Measurements from ENCODE around the gene NOL4L.
A peak's percentile ranks its signal among the peaks of the same experiment; 100 is the strongest.

The NOL4L gene

DNA sequence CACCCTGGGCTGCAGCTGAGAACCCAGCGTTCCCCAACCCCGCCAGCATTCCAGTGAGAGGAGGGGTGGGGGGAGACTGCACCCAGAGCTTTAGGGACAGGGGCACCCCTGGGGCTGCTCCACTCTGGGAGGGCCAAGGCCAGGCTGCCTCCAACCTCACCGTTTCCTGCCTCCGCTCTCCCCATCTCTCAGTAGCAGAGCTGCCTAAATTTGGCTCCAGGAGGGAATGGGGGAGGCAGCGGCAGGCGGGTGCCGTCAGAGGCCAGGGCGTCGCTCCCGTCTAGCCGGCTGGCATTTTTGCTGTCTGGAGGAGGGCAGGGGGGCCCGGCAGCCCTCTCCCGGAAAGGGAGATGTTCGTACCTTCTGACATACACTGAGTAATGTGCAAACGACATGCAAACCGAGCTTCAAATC, 46.6 kb downstream of the NOL4L start:
- no peak for DNase-seq

DNA sequence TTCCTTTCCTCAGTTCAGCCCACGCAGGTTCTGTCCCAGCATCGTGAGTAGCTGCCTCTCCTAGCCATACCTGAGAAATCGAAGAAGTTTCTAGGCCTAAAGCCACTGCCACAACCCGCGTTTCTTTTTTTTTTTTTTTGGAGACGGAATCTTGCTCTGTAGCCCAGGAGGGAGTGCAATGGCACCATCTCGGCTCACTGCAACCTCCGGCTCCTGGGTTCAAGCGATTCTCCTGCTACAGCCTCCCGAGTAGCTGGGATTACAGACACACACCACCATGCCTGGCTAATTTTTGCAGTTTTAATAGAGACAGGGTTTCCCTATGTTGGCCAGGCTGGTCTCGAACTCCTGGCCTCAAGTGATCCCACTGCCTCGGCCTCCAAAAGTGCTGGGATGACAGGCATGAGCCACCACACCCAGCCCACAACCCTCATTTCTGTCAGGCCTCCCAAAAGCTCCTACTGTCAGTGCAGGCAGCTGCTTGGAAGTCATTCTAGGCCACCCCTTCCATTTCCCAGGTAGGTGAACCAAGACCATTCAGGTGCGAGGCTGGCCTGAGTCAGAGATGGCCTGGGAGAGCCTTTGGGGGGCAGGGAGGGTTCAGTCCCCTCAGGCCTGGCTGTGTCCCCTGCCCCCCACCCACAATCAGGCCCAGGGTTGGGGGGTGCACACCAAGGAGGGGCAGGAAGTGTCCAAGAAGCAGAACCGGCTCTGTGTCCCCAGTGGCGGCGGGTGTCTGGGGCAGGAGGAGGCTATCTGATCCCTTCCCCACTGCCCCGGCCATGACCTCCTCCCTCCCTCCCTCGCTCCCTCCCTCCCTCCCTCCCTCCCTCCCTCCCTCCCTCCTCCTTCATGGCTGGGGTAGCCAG, 47.2 kb downstream of the NOL4L start:
- no peak for DNase-seq

DNA sequence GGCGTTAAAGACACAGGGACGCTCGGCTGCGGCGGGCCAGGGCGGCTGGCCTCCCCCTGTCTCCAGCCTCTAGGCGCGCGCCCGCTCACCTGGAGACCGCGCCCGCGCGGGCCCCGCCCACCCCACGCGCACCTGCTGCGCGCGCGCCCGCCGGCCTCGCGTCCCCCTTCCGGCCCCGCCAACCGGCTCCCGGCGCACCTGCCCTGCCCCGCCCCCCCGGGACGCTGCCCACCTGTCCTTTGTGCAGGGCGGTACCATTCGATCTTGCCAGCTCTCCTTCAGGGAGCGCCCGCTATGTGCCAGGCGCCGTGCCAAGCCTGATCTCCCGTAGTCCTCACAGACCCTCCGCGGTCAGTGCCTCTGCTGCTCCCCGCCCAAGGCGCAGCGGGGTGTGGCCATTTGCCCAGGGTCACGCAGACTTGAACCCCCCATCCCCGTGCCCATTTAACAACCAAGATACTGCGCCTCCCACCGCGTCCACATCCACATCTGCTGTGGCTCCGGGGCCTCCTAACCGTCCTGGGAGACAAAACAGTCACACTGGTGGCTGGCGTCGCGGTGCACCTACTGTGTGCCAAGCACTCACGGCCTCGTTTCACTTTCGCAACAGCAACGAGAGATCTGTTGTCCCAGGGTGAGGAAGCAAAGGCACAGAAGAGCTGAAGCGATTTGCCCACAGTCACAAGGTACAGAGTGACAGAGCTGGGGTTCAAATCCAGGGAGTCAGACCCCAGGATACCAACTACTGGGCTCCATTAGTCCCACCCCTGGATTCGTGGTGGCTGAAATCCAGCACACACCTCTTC, 48.1 kb downstream of the NOL4L start:
- DNase-seq: peak; percentile 53 to 63

DNA sequence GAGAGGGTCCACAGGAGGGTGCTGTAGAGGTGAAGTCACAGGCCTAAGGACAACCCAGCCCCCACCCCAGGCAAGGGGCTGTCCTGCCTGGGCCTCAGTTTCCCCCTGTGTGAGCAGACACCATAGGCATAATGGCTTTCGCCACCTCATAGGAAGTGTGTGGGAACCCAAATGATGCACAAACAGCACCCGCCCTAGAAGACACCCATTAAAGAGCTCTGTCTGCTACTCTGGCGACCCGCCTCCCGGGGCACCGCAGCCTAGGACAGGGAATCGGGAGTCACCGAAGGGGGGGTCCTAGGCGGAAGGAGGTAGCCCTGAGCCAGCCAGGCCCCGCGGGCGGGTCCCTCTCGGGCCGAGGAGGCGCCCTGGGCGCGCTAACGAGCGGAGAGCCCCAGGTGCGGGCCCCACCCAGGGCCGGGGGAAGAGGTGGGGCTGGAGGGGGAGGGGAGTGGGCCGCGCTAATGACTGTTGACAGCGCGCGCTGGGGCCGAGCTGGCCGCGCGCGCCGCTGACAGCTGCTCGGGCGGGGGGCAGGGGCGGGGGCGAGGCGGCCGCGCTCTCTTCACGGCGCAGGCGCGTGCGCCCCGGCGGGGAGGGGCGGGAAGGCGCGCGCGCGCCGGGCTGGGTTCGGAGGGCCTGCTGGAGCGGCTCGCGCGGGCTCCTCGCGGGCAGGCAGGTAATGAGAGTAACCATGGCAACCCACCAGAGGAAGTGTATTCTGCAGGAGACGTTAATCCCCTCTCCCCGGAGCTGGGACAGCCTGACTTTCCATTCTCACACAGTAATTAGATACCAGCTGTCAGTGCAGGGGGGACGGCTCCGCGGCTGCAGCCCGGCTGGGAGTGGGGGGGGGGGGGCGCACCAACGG, 48.9 kb downstream of the NOL4L start:
- peak; percentile 76 to 89 for DNase-seq

DNA sequence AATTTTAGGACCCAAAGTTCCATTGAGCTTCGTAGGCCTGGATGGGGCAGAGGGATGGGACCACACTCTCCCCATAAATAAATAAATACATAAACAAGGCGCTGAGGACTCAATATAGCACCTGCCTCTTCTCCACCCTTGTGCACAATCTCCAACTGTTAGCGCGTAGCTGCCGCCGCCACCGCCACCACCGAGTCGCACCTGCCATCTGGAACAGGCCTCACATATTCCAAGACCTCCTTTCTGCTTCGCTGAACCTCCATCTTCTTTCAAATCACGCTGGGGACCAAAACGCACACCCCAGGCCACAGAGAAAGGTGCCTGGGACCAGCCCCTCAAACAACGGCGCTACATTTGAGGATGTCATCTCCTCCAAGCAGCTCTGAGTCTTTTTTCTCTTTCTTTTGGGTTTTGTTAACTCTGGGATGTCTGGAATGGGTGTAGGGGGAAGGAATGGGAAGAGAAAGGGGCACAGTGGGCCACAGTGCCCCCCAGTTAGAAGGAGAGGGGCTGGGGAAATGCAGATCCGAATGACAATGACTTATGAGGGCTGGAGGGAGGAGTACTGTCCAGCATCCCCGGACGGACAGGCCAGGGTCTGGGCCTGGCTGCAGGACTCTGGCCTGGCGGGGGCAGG, 49.7 kb downstream of the NOL4L start:
- peak; percentile 43 to 56 for DNase-seq

DNA sequence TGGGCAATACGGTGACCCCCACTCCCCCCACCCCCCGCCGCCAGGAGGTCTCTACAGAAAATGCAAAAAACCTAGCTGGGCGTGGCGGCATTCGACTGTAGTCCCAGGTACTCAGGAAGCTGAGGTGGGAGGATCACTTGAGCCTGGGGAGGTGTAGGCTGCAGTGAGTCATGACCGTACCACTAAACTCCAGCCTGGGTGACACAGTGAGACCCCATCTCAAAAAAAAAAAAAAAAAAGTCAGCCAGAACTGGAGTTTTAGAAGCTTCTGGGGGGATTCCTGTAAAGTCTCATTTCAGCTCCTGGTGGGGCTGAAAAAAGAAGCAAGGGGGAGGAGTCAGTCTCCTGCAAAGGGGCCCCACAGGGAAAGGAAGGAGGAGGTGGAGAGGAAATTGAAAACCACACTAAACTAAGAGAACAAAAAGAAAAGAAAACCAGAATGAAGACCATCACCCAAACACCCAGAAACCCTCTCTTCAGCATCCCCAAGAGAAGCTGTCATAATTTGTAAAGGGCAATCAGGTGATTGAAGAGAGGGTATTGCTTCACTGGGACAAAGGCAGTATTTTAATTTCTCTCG, 50.4 kb downstream of the NOL4L start:
- no peak for DNase-seq

DNA sequence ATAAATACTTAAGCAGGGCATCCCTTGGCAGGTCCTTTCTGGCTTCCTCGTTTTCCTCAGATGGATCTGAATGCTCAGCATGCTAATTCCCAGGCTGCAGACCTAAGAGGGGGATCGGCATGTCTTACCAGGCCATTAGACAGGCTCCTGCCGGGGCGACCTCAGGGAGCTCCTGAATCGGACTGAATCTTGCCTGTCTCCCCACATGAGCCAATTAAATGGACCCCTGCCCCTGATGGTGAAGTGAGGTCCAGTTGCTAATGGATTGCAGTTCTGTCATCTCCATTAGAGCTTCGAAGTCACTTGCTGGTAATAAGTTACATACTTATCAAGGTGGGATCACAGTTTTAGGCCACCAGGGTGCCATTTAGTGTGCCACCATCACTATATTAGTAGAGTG, 51.4 kb downstream of the NOL4L start:
- no peak for DNase-seq

DNA sequence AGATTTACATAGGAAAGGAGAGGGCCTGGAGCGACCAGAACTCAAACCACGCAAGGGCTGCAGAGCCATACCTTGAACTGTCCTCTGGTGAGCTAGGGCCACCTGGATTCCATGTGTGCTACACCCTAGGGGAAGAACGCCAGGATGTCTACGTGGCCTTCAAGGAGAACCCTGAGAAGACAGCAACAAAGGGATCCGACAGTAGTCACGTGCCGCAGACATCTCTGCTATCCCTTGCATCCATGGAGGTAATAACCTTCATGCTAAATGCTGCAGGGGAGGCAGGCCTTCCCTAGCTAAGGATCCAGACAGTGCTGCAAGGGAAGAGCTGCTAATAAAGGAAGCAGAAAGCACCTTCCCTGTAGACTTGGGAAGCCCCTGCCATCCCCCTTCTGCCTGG, 52.9 kb downstream of the NOL4L start:
- no peak for DNase-seq

DNA sequence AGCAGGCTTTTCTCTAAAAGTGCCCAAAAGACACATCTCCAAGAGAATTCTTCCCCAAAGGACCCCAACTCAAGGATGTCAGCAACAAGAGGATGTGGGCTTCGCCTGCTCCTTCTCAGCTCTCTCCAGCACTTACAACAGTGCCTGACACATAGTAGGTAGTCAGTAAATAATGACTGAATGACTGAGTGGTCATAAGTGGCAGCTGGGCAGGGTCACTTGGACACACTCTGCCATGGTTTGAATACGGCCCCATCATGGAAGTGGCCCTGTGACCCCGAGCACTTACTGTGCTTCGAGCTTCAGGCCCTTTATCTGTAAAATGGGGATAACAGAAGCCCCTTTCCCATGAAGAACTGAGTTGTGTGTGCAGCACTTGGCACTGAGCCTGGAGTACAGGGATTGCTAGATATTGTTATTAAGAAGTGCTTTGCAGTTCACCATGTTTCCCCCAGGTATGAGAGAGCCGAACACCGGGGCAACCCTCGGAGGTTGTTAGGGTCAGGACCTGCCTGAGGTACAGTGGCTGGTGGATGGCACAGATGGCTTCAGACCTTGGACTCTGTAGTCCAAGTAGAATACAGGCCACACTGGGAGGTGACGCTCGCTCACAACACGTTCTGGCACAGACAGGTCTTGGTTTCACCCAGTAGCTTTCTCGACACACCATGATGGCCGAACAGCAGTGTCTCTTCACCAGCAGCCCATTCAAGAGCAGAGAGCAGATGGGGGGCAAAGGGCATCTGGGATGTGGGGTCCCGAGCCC, 56.0 kb downstream of the NOL4L start:
- DNase-seq: no peak

DNA sequence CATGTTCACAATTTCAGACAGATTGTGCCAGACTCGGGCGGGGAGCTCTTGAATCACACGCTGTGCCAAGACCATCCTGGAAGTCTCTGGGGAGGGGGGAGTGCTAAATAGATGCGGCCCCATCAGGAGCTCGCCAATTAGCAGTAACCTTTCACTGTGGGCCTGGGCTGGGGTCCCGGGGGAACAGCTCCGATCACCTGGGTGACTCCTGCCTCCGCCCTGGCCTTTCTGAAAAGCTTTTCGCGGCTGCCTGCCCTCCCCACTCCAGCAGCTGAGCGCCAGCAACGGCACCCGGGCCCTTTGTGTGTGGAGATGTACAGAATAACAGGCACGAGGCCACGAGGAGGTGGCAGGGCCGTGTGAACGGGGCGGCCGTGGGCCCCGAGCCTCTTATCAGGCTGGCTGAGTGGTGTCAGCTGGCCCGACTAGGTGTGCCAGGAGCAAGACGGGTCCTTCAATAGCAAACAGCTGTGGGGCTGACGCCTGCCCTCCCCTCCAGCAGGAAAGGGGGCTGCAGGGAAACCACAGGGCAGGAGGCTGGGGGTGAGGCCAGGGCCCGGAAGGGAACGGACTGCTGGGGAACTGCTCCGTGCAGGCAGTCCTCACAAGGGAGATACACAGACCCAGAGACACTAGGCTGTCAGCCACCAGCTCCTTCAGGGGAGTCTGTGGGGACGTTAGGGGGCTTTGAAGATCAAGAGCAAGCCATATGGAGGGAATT, 56.8 kb downstream of the NOL4L start:
- peak; percentile 35 to 69 for DNase-seq

DNA sequence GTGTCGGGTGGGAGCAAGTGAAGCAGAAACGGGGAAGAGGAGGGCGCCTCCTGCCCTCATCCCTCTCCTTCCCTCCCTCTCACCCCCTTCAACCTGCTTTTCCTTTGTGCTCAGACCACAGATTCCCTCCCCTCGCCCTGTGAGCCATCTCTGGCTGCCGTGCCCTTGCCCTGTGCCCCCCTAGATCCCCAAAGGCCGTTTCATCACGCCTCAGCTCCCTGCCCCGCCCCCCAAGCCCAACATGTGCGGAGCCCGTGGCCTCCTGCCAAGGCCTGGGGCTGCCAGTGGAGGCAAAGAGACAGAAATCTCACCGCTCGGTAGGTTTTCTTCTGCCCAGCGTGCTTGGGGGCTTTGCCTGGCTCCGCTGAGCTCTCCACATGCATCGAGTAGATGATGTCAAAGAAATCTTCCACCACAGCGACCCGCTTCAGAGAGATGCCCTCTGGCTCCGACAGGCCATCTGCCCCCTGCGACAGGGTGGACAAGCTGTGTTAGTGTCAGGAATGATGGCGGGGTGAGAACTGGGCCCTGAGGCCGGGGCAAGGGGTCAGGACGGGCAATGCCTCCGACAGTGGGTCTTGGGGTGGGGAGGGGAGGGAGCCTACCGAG, 57.6 kb downstream of the NOL4L start:
- DNase-seq: peak in 1 of 2 experiments; percentile 49

DNA sequence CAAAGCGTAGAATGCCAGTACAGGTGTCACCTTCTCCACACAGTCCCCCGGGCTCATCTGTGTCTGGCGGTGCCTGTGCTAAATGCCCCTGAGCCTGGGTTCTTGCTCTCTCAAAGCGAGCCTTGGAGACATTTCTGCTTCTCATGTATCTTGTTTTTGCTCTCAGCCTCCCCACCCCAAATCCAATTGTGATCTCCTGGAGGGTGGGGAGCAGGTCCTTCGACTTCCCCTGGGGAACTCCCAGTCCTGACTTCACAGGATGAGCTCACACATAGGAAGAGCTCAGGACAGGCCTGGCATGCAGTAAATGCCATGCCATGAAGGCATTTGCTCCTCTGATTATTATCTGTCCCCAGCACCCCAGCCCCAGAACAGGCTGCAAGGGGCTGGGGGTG, 58.1 kb downstream of the NOL4L start:
- DNase-seq: no peak

DNA sequence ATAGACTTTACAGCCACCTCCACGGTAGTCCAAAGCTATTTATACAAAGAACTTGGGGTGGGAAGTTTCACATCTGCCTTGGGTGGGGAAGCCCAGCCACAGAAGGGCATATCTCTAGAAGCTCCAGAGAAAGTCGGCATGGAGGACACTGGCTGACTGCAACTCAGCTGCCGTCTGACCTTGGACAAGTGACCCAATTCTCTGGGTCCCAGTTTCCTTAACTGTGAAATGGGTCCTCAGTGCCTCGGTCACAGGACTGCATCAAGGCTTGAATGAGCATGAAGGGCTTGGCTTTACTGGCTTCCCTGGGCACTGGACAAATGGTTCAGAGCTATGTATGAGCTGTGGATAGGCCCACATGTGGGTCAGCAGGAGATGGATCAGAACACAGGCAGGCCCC, 58.6 kb downstream of the NOL4L start:
- DNase-seq: no peak

DNA sequence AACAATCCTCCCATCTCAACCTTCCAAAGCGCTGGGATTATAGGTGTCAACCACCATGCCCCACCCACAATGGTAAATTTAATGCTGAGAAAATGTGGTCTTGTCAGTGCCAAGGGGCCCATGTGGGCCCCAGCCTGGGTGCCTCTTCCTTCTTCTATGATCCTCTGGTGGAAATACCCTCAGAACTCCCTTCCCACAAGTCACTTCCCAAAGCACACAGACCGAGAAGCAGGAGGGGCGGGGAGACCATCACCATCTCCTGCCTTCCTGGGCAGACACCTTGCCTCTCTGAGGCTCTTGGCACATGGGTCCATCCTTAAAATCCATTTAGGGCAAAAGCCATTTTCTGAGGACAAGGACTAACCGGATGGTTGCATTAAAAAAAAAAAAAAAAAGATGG, 59.0 kb downstream of the NOL4L start:
- DNase-seq: no peak

DNA sequence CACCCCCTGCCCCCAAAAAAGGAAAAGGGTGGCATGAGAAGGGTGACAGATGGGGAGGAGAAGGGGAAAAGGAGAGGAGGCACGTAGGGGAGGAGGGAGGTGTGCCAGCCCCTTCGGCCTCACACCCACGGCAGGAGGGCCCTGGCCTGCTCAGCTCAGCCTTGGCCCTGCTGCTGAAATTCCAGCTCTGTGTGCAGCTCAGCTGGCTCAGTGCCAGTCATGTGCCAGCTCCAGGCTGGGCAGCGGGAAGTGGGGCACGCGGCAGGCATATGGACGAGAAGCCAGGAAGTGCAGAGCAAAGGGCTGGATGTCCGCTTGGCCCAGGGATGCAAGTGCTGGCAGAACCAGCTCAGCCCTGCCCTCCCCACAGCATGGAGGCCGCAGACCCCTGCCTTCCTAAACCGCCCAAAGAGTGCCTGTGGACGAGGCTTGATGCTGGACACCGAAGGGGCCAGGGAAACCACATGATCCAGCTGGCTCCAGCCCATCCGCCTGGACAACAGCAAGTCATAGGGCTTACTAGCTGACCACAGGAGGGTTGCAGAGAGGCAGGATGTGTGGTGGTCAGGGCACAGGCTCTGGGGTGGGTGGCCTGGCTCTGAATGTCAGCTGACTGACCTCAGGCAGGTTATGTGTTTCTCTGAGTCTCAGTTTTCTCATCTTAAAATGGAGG, 60.2 kb downstream of the NOL4L start:
- DNase-seq: peak; percentile 6 to 62

DNA sequence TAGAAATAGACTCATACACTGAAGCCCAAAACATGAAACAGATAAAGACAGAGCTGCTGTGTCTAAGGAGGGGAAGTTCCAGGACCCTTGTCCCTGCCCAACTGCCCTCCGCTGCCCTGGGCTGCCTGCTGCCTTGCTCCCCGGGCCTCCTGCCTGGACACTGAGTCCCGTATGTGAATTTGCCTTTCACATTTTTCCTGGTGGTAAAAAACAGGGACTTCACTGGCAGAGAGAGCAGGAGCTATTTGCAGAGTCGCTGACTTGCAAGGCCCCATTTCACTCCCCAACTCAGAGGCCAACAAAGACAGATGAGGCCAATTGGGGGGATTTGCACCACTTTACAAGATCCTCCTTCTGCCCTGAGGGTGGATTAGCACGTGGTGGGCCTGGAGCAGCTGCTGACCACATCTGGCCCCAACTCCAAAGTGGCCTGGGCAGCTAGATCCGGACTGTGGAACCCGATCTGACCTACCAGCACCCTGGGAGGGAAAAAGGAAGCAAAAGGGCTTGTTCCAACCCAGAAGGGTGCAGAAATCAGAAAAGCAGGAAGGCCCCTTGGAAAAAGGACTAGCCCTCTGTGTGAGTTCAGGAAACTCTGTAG, 61.4 kb downstream of the NOL4L start:
- DNase-seq: no peak

DNA sequence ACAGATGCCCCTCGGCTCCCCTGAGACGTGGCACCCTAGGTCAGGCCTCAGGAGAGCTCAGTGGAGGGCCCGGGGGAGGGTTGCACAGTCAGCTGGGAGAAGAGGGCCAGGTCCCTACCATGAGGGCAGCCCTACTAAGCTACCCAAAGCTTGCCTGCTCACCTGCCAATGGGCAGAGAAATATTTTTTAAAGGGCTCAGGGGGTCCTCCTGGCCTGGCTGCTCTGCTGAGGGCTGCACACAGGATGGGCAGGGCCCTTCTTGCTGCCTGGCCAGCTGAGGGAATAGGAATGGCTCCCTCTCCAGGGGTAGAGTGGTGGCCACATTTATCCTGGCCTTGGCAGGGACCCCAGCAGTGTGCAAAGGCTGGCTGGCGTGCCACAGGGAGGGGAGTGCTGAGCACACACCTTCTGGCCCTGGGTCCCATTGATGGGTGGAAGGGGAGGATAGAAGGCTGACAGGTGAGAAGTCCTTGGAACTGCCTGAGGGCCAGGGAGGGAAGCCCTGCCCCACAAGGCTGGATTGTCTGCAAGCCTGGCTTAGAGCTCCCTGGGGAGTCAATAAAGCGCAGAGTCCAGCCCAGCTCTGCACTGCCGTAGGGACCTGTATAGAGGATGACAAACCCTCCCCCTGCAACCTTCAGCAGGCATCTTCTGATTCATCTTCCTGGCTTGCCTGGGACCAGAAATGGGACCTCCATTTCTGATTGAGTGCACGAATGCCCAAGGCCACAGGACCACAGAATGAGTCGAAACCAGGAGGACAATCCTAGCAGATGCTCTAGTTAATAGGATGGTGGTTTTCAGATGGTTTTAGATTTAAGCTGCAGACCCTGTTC, 62.1 kb downstream of the NOL4L start:
- no peak for DNase-seq

DNA sequence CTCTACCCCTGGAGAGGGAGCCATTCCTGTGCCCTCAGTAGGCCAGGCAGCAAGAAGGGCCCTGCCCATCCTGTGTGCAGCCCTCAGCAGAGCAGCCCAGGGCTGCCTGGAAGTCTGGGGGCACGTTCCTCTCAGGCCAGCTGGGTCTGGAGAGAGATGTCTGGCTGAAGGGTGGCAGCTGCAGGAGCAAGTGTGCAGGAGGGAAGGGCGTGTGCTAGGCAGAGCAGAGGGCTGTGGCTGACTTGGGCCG, 62.7 kb downstream of the NOL4L start:
- DNase-seq: peak; percentile 56
